SK-N-MC (cell line): ENCODE measurements around the gene PAN3.

Experiments
- DNase-seq: peaks from one replicate; pipeline ENCODE4 v3.0.0-alpha.2; 2011; ENCODE audit warnings: low read depth, low spot score
- H3K27ac ChIP-seq: fragments of 200-600 bp; sonication (generic); 2 replicates; pipeline ENCODE4 v1.5.1; 2016; ENCODE audit warnings: mixed run types
- H3K36me3 ChIP-seq: fragments of 200-600 bp; sonication (generic); 2 replicates; pipeline ENCODE4 v1.6.1; 2017; ENCODE audit warnings: antibody characterized with exemption, low read length, mixed read lengths; ENCODE audit not compliant: insufficient read depth
- H3K4me3 ChIP-seq: fragments of 200-600 bp; sonication (generic); 2 replicates; pipeline ENCODE4 v1.5.1; 2016
- H3K9ac ChIP-seq: fragments of 200-600 bp; sonication (generic); 2 replicates; pipeline ENCODE4 v1.8.0; 2017; ENCODE audit warnings: mixed run types, mixed read lengths; ENCODE audit not compliant: insufficient read length
- H3K9me3 ChIP-seq: fragments of 200-600 bp; sonication (generic); 2 replicates; pipeline ENCODE4 v1.6.1; 2017; ENCODE audit warnings: low read depth, mild to moderate bottlenecking, antibody characterized with exemption, low read length, moderate library complexity, mixed read lengths
- EZH2 ChIP-seq: fragments of 200-600 bp; sonication (generic); IDR thresholded peaks from one replicate; pipeline ENCODE4 v1.6.1; 2017; ENCODE audit warnings: antibody characterized with exemption
- FOXP2 ChIP-seq: optimal IDR thresholded peaks from 2 replicates; pipeline ENCODE3; 2011; ENCODE audit warnings: mild to moderate bottlenecking, moderate library complexity; ENCODE audit not compliant: insufficient read depth; ENCODE audit errors: extremely low read length, control extremely low read depth
- POLR2AphosphoS5 ChIP-seq: IDR thresholded peaks from 2 replicates; pipeline ENCODE4 v1.6.1; 2012; ENCODE audit warnings: mild to moderate bottlenecking, low read depth, low read length, borderline replicate concordance

PAN3 gene

GRCh38 chr13:28219408-28220099, 81.2 kb downstream of the PAN3 start:
- Histone ChIP-seq H3K36me3 (no peaks in the 10 kb centered on the region; the same call in 1 of the 2 replicates), H3K27ac (no peak overlapping the region), H3K9me3 (no peaks in the 10 kb centered on the region), H3K4me3 (no peak overlapping the region), H3K9ac (no peak overlapping the region)
- no peak for DNase-seq
- TF ChIP-seq EZH2, result no peak
- no peak for TF ChIP-seq POLR2AphosphoS5
- TF ChIP-seq FOXP2, result no peak

- TF ChIP-seq FOXP2 (no peak), EZH2 (no peak), POLR2AphosphoS5 (no peak)
- no peak for DNase-seq
- no peak overlapping the region for H3K4me3 ChIP-seq
- no peaks in the 10 kb centered on the region; the same call in 1 of the 2 replicates for H3K36me3 ChIP-seq
- H3K27ac ChIP-seq, result no peak overlapping the region
- H3K9me3 ChIP-seq, result no peaks in the 10 kb centered on the region
- H3K9ac ChIP-seq, result no peak overlapping the region
Measured at GRCh38 chr13:28220166-28220565, 81.8 kb downstream of the PAN3 start.

- Histone ChIP-seq H3K9me3 (no peaks in the 10 kb centered on the region), H3K9ac (no peak overlapping the region), H3K36me3 (peaks cover 4% of the 10 kb centered on the region; the same call in 1 of the 2 replicates), H3K4me3 (no peak overlapping the region), H3K27ac (no peak overlapping the region)
- no peak for TF ChIP-seq EZH2
- TF ChIP-seq POLR2AphosphoS5, result no peak
- no peak for TF ChIP-seq FOXP2
- DNase-seq, result no peak
Measured at GRCh38 chr13:28229522-28230411, 91.4 kb downstream of the PAN3 start.

GRCh38 chr13:28231642-28232041, 93.3 kb downstream of the PAN3 start:
- Histone ChIP-seq H3K9me3 (no peaks in the 10 kb centered on the region), H3K9ac (no peak overlapping the region), H3K4me3 (no peak overlapping the region), H3K27ac (no peak overlapping the region), H3K36me3 (peaks cover 4% of the 10 kb centered on the region; the same call in 1 of the 2 replicates)
- TF ChIP-seq FOXP2 (no peak), POLR2AphosphoS5 (no peak), EZH2 (no peak)
- no peak for DNase-seq

- no peak for TF ChIP-seq FOXP2
- no peak for TF ChIP-seq POLR2AphosphoS5
- TF ChIP-seq EZH2, result no peak
Measured at GRCh38 chr13:28237944-28238343, 99.6 kb downstream of the PAN3 start.

GRCh38 chr13:28239374-28239773, 101.0 kb downstream of the PAN3 start:
- no peak for DNase-seq
- peaks cover 18% of the 10 kb centered on the region for H3K36me3 ChIP-seq
- H3K9ac ChIP-seq, result no peak overlapping the region
- TF ChIP-seq FOXP2 (no peak), EZH2 (no peak), POLR2AphosphoS5 (no peak)
- H3K4me3 ChIP-seq, result no peak overlapping the region
- H3K9me3 ChIP-seq, result no peaks in the 10 kb centered on the region
- peak overlapping the region; percentile 38; the same call in 1 of the 2 replicates for H3K27ac ChIP-seq

More at GRCh38 chr13:28237944-28238343, 99.6 kb downstream of the PAN3 start:
- no peak overlapping the region for H3K9ac ChIP-seq
- DNase-seq, result no peak
- H3K36me3 ChIP-seq, result peaks cover 14% of the 10 kb centered on the region
- H3K27ac ChIP-seq, result no peak overlapping the region
- H3K9me3 ChIP-seq, result no peaks in the 10 kb centered on the region
- no peak overlapping the region for H3K4me3 ChIP-seq

- Histone ChIP-seq H3K9ac (no peak overlapping the region), H3K4me3 (no peak overlapping the region), H3K36me3 (peaks cover 26% of the 10 kb centered on the region), H3K9me3 (no peaks in the 10 kb centered on the region), H3K27ac (no peak overlapping the region)
- no peak for DNase-seq
- TF ChIP-seq FOXP2 (no peak), EZH2 (no peak), POLR2AphosphoS5 (no peak)
Measured at GRCh38 chr13:28245465-28245864, 107.1 kb downstream of the PAN3 start.

GRCh38 chr13:28246891-28247290, 108.5 kb downstream of the PAN3 start:
- DNase-seq, result no peak

More at GRCh38 chr13:28246891-28247290, 108.5 kb downstream of the PAN3 start:
- Histone ChIP-seq H3K36me3 (peaks cover 21% of the 10 kb centered on the region), H3K4me3 (no peak overlapping the region), H3K27ac (no peak overlapping the region), H3K9ac (no peak overlapping the region), H3K9me3 (no peaks in the 10 kb centered on the region)
- TF ChIP-seq POLR2AphosphoS5 (no peak), FOXP2 (no peak), EZH2 (no peak)
